GM12874 (cell line): ENCODE results near the gene NELL1.

ENCODE experiments used
- CTCF ChIP-seq: IDR thresholded peaks from 2 replicates; pipeline ENCODE4 v1.5.1; 2011; ENCODE audit warnings: low read depth, mild to moderate bottlenecking, control low read depth, low read length, moderate library complexity; ENCODE audit not compliant: insufficient read depth

NELL1 gene

GRCh38 chr11:21489416-21490115, 820.2 kb downstream of the NELL1 start:
- TF ChIP-seq CTCF: no peak

GRCh38 chr11:21492931-21493330, 823.5 kb downstream of the NELL1 start:
- no peak for TF ChIP-seq CTCF

GRCh38 chr11:21494946-21495345, 825.6 kb downstream of the NELL1 start:
- TF ChIP-seq CTCF: no peak

- TF ChIP-seq CTCF: no peak
Observed at GRCh38 chr11:21495879-21496278, 826.5 kb downstream of the NELL1 start.

- no peak for TF ChIP-seq CTCF
Observed at GRCh38 chr11:21501245-21501644, 831.9 kb downstream of the NELL1 start.

GRCh38 chr11:21505070-21505469, 835.7 kb downstream of the NELL1 start:
- no peak for TF ChIP-seq CTCF

- peak; percentile 76 for TF ChIP-seq CTCF
Observed at GRCh38 chr11:21511835-21512440, 842.6 kb downstream of the NELL1 start.
